ENCODE results near the gene NPR3.

The NPR3 gene

GRCh38 chr5:32805971-32806638 is 95.0 kb downstream of the NPR3 start:
- ATAC-seq (replicated peaks; ENCODE audit: extremely low read depth, poor library complexity, severe bottlenecking): no peak
- Mint-ChIP-seq H3K36me3 (ENCODE audit: insufficient read depth) (no peaks in the 10 kb centered on the region), H3K4me1 (no peaks in the 10 kb centered on the region), H3K27me3 (no peaks in the 10 kb centered on the region), H3K4me3 (no peak overlapping the region), H3K27ac (ENCODE audit: low read depth) (no peak overlapping the region), H3K9me3 (peaks cover 20% of the 10 kb centered on the region)
- no peak for DNase-seq (ENCODE audit: low spot score in 2 of 2)

- no peak for DNase-seq (ENCODE audit: low spot score in 2 of 2)
- no peak for ATAC-seq (replicated peaks; ENCODE audit: extremely low read depth, poor library complexity, severe bottlenecking)
- H3K9me3 Mint-ChIP-seq: peaks cover 21% of the 10 kb centered on the region
- H3K36me3 Mint-ChIP-seq (ENCODE audit: insufficient read depth): no peaks in the 10 kb centered on the region
- H3K4me1 Mint-ChIP-seq: no peaks in the 10 kb centered on the region
- H3K27me3 Mint-ChIP-seq: no peaks in the 10 kb centered on the region
- no peak overlapping the region for H3K4me3 Mint-ChIP-seq
- H3K27ac Mint-ChIP-seq (ENCODE audit: low read depth): no peak overlapping the region
These were observed 97.7 kb downstream of the NPR3 start for GRCh38 chr5:32808783-32809182.

- DNase-seq (ENCODE audit: low spot score in 2 of 2): no peak
- ATAC-seq (replicated peaks; ENCODE audit: extremely low read depth, poor library complexity, severe bottlenecking): no peak
- Mint-ChIP-seq H3K27ac (ENCODE audit: low read depth) (no peak overlapping the region), H3K4me3 (no peak overlapping the region), H3K4me1 (no peaks in the 10 kb centered on the region), H3K27me3 (no peaks in the 10 kb centered on the region), H3K9me3 (peaks cover 34% of the 10 kb centered on the region), H3K36me3 (ENCODE audit: insufficient read depth) (no peaks in the 10 kb centered on the region)
These were observed 99.7 kb downstream of the NPR3 start for GRCh38 chr5:32810804-32811203.

- H3K36me3 Mint-ChIP-seq (ENCODE audit: insufficient read depth): no peaks in the 10 kb centered on the region
- H3K4me3 Mint-ChIP-seq: no peak overlapping the region
- H3K27me3 Mint-ChIP-seq: no peaks in the 10 kb centered on the region
- H3K4me1 Mint-ChIP-seq: no peaks in the 10 kb centered on the region
- peaks cover 30% of the 10 kb centered on the region for H3K9me3 Mint-ChIP-seq
- no peak overlapping the region for H3K27ac Mint-ChIP-seq (ENCODE audit: low read depth)
- DNase-seq (ENCODE audit: low spot score in 2 of 2): no peak
- ATAC-seq (replicated peaks; ENCODE audit: extremely low read depth, poor library complexity, severe bottlenecking): no peak
These were observed 101.3 kb downstream of the NPR3 start for GRCh38 chr5:32812399-32812798.

- Mint-ChIP-seq H3K36me3 (ENCODE audit: insufficient read depth) (no peaks in the 10 kb centered on the region), H3K9me3 (peaks cover 24% of the 10 kb centered on the region), H3K4me3 (no peak overlapping the region), H3K27me3 (no peaks in the 10 kb centered on the region), H3K4me1 (no peaks in the 10 kb centered on the region), H3K27ac (ENCODE audit: low read depth) (no peak overlapping the region)
- no peak for DNase-seq (ENCODE audit: low spot score in 2 of 2)
- no peak for ATAC-seq (replicated peaks; ENCODE audit: extremely low read depth, poor library complexity, severe bottlenecking)
These were observed 103.0 kb downstream of the NPR3 start for GRCh38 chr5:32814141-32814540.

GRCh38 chr5:32814620-32815019 is 103.5 kb downstream of the NPR3 start:
- Mint-ChIP-seq H3K27ac (ENCODE audit: low read depth) (no peak overlapping the region), H3K9me3 (peaks cover 23% of the 10 kb centered on the region), H3K4me3 (no peak overlapping the region), H3K4me1 (no peaks in the 10 kb centered on the region), H3K36me3 (ENCODE audit: insufficient read depth) (no peaks in the 10 kb centered on the region), H3K27me3 (no peaks in the 10 kb centered on the region)
- no peak for DNase-seq (ENCODE audit: low spot score in 2 of 2)
- ATAC-seq (replicated peaks; ENCODE audit: extremely low read depth, poor library complexity, severe bottlenecking): no peak

- Mint-ChIP-seq H3K27me3 (no peaks in the 10 kb centered on the region), H3K27ac (ENCODE audit: low read depth) (no peak overlapping the region), H3K4me1 (no peaks in the 10 kb centered on the region)
These were observed 116.9 kb downstream of the NPR3 start for GRCh38 chr5:32827981-32828380.

GRCh38 chr5:32828492-32828891 is 117.4 kb downstream of the NPR3 start:
- Mint-ChIP-seq H3K9me3 (peaks cover 19% of the 10 kb centered on the region), H3K36me3 (ENCODE audit: insufficient read depth) (no peaks in the 10 kb centered on the region), H3K27me3 (no peaks in the 10 kb centered on the region), H3K4me1 (no peaks in the 10 kb centered on the region), H3K27ac (ENCODE audit: low read depth) (no peak overlapping the region), H3K4me3 (no peak overlapping the region)
- DNase-seq (ENCODE audit: low spot score in 2 of 2) (no peak), ATAC-seq (replicated peaks; ENCODE audit: extremely low read depth, poor library complexity, severe bottlenecking) (no peak)

More at GRCh38 chr5:32827981-32828380, 116.9 kb downstream of the NPR3 start:
- DNase-seq (ENCODE audit: low spot score in 2 of 2): no peak
- no peak for ATAC-seq (replicated peaks; ENCODE audit: extremely low read depth, poor library complexity, severe bottlenecking)
- Mint-ChIP-seq H3K4me3 (no peak overlapping the region), H3K36me3 (ENCODE audit: insufficient read depth) (no peaks in the 10 kb centered on the region), H3K9me3 (peaks cover 17% of the 10 kb centered on the region)

- ATAC-seq (replicated peaks; ENCODE audit: extremely low read depth, poor library complexity, severe bottlenecking) (no peak), DNase-seq (ENCODE audit: low spot score in 2 of 2) (no peak)
- Mint-ChIP-seq H3K36me3 (ENCODE audit: insufficient read depth) (no peaks in the 10 kb centered on the region), H3K9me3 (peaks cover 19% of the 10 kb centered on the region), H3K27ac (ENCODE audit: low read depth) (no peak overlapping the region), H3K4me3 (no peak overlapping the region), H3K4me1 (no peaks in the 10 kb centered on the region), H3K27me3 (no peaks in the 10 kb centered on the region)
These were observed 120.5 kb downstream of the NPR3 start for GRCh38 chr5:32831624-32832023.

GRCh38 chr5:32833127-32833526 is 122.0 kb downstream of the NPR3 start:
- H3K27me3 Mint-ChIP-seq: no peaks in the 10 kb centered on the region
- H3K9me3 Mint-ChIP-seq: peaks cover 19% of the 10 kb centered on the region
- H3K27ac Mint-ChIP-seq (ENCODE audit: low read depth): no peak overlapping the region
- H3K4me3 Mint-ChIP-seq: no peak overlapping the region
- DNase-seq (ENCODE audit: low spot score in 2 of 2): no peak
- no peaks in the 10 kb centered on the region for H3K36me3 Mint-ChIP-seq (ENCODE audit: insufficient read depth)
- no peak for ATAC-seq (replicated peaks; ENCODE audit: extremely low read depth, poor library complexity, severe bottlenecking)
- no peaks in the 10 kb centered on the region for H3K4me1 Mint-ChIP-seq

- H3K36me3 Mint-ChIP-seq (ENCODE audit: insufficient read depth): no peaks in the 10 kb centered on the region
- ATAC-seq (replicated peaks; ENCODE audit: extremely low read depth, poor library complexity, severe bottlenecking) (no peak), DNase-seq (ENCODE audit: low spot score in 2 of 2) (no peak)
- H3K27me3 Mint-ChIP-seq: no peaks in the 10 kb centered on the region
- peaks cover 19% of the 10 kb centered on the region for H3K9me3 Mint-ChIP-seq
- H3K4me1 Mint-ChIP-seq: no peaks in the 10 kb centered on the region
- no peak overlapping the region for H3K27ac Mint-ChIP-seq (ENCODE audit: low read depth)
- H3K4me3 Mint-ChIP-seq: no peak overlapping the region
These were observed 122.5 kb downstream of the NPR3 start for GRCh38 chr5:32833663-32834062.

GRCh38 chr5:32834251-32834650 is 123.1 kb downstream of the NPR3 start:
- ATAC-seq (replicated peaks; ENCODE audit: extremely low read depth, poor library complexity, severe bottlenecking) (no peak), DNase-seq (ENCODE audit: low spot score in 2 of 2) (no peak)
- H3K27me3 Mint-ChIP-seq: no peaks in the 10 kb centered on the region
- no peaks in the 10 kb centered on the region for H3K4me1 Mint-ChIP-seq
- H3K9me3 Mint-ChIP-seq: peaks cover 14% of the 10 kb centered on the region
- H3K4me3 Mint-ChIP-seq: no peak overlapping the region
- no peaks in the 10 kb centered on the region for H3K36me3 Mint-ChIP-seq (ENCODE audit: insufficient read depth)
- H3K27ac Mint-ChIP-seq (ENCODE audit: low read depth): no peak overlapping the region

GRCh38 chr5:32836176-32836575 is 125.1 kb downstream of the NPR3 start:
- no peak overlapping the region for H3K4me3 Mint-ChIP-seq
- ATAC-seq (replicated peaks; ENCODE audit: extremely low read depth, poor library complexity, severe bottlenecking): no peak
- H3K9me3 Mint-ChIP-seq: peaks cover 10% of the 10 kb centered on the region
- no peaks in the 10 kb centered on the region for H3K4me1 Mint-ChIP-seq
- no peak for DNase-seq (ENCODE audit: low spot score in 2 of 2)
- H3K36me3 Mint-ChIP-seq (ENCODE audit: insufficient read depth): no peaks in the 10 kb centered on the region
- no peak overlapping the region for H3K27ac Mint-ChIP-seq (ENCODE audit: low read depth)
- no peaks in the 10 kb centered on the region for H3K27me3 Mint-ChIP-seq

Data from central memory CD8-positive, alpha-beta T cell (primary cell).